Sciatic nerve (tissue), 2 donors: ENCODE results near the gene KDM1B. TPM values are rescaled to one million over a fixed set of nuclear protein-coding genes. Genes with fewer than 3 reads are reported as not detected.
"Not testable (repeated sequence)": the region's sequence is repeated elsewhere in the genome, so short reads cannot be mapped to it uniquely, and the experiment has no call there.

Experiments
- ATAC-seq: fragments of 200-7000 bp; cut with Tn5 transposase; one replicate; pipeline ENCODE4 v1.9.1; 2020; ENCODE audit warnings: mild to moderate bottlenecking, moderate library complexity
- DNase-seq: peaks from one replicate; pipeline ENCODE4 v3.0.0-alpha.2; 2020; ENCODE audit warnings: low spot score
- intact Hi-C: fragments of 100-400 bp; cut with DNase I; formaldehyde crosslinking; loops from one replicate; pipeline ENCODE4 v1.14.2; 2022
- total RNA-seq: library from RNA; stranded (reverse); fragmentation: NEBNext Ultra II Directional; extraction: Animal tissue kit (Norgen Biotek cat#: 25700); gene quantifications from one replicate; pipeline ENCODE4 v1.2.1, GENCODE V29; 2021
- donor health status: DM: no; HTN: no; CAD: no.
- donor health status: DM: no; HTN: no; CAD: no.

KDM1B gene
- total RNA-seq, 1 donor from 2014 or later = 15.8 TPM

DNA sequence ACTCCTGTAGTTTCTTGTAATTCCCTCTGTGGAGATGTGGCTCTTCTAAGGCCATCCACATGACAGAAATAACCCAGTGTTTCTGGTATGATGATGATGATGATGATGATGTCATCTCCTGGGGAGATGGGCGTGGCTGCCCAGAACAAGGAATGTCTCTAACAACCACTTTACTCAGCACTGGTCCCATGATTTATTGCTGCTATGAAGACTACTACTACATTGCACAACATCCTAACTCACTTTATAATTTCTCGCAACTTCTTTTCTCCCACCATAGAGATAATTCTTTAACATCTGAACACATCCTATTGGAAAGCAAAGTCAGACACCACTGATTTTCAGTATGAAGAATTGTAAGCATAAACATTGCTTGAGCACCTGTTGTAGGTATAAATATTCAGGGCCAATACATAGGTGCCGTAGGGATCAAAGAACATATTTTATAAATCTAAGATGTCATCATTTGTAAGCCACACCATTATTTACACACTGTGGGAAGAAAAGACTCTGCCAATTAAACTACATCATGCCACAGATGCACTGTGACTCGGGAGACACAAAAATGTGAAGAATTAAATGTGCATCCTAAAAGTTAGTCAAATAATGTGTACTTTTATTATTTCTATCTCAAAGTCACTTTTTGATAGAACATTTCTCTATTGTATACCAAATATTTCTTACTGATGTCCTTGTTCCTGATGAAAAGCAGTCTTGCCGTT, 6.8 kb upstream of the KDM1B start:
- ATAC-seq (no peak), DNase-seq (no peak)

GRCh38 chr6:18151391-18151790, 3.8 kb upstream of the KDM1B start:
- DNase-seq, ATAC-seq, intact Hi-C loops: not testable (repeated sequence)

More for the DNA sequence above, 6.8 kb upstream of the KDM1B start:
- intact Hi-C loops = no loop called here

- intact Hi-C loops = no loop called here
- no peak for ATAC-seq
Observed at GRCh38 chr6:18151801-18152200, 3.4 kb upstream of the KDM1B start.

GRCh38 chr6:18153311-18153703, 1.9 kb upstream of the KDM1B start:
- intact Hi-C loops = no loop called here
- ATAC-seq (no peak), DNase-seq (no peak)

More at GRCh38 chr6:18151801-18152200, 3.4 kb upstream of the KDM1B start:
- DNase-seq = no peak

GRCh38 chr6:18154507-18155149, 594 bp upstream of the KDM1B start, which contains the start of gene TPMT:
Gene TPMT, minus strand, starts transcription at chr6:18155077. Its CDS starts 5,950 bp downstream, at chr6:18149127.
- intact Hi-C loops = no loop called here
- no peak for DNase-seq

DNA sequence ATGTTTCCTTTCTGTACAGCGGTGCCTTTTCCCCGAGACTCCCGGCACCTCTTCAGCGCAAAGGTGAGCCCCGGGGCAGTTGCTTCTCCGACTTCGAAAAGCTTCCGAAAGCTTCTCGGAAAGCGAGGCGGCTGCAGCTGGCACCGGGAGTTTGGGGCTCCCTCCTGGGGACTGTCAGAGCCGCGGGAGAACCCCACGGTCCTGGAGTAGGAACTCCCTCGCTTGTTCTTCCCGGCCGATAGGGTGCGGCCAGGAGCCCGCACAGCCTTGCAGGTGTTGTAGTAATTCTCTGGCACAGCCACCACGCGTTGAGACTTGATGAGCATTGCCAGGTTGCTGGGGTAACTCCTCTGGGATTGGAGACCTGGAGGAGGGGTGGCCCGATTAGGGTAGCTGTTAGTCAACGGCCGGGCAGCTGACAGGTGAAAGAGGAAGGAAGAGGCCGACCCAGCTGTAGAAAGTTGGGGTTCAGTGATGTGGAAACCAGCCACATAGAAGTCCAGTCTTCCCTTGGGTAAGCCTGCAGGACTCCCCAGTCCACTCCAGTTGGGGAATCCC, 721 bp downstream of the KDM1B start:
- intact Hi-C loops = no loop called here
- DNase-seq (peak; percentile 73), ATAC-seq (peak; percentile 11)

More at GRCh38 chr6:18154507-18155149, 594 bp upstream of the KDM1B start, which contains the start of gene TPMT:
- peak; percentile 12 for ATAC-seq

DNA sequence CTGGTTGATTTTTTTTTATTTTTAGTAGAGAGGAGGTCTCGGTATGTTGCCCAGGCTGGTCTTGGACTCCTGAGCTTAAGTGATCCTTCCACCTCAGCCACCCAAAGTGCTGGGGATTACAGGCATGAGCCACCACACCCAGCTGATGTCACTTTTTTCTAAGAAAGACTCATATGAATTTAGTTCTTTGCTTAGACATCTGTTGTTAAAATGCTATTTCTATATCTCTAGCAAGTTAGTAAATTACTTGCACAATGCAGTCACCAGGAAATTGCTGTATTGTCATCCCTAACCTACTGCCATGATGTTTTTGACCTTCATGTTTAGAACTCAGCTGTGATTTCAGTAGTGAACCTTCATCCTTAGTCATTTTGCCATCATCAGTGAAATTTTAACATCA, 5.7 kb downstream of the KDM1B start:
- intact Hi-C loops = no loop called here
- DNase-seq (no peak), ATAC-seq (no peak)

- no peak for ATAC-seq
- intact Hi-C loops = no loop called here
- no peak for DNase-seq
Observed at GRCh38 chr6:18161431-18161830, 6.2 kb downstream of the KDM1B start.

- intact Hi-C loops = no loop called here
- ATAC-seq (no peak), DNase-seq (no peak)
Observed at GRCh38 chr6:18162401-18162800, 7.2 kb downstream of the KDM1B start.

- DNase-seq (no peak), ATAC-seq (no peak)
- intact Hi-C loops = no loop called here
Observed at GRCh38 chr6:18165751-18166150, 10.5 kb downstream of the KDM1B start.

DNA sequence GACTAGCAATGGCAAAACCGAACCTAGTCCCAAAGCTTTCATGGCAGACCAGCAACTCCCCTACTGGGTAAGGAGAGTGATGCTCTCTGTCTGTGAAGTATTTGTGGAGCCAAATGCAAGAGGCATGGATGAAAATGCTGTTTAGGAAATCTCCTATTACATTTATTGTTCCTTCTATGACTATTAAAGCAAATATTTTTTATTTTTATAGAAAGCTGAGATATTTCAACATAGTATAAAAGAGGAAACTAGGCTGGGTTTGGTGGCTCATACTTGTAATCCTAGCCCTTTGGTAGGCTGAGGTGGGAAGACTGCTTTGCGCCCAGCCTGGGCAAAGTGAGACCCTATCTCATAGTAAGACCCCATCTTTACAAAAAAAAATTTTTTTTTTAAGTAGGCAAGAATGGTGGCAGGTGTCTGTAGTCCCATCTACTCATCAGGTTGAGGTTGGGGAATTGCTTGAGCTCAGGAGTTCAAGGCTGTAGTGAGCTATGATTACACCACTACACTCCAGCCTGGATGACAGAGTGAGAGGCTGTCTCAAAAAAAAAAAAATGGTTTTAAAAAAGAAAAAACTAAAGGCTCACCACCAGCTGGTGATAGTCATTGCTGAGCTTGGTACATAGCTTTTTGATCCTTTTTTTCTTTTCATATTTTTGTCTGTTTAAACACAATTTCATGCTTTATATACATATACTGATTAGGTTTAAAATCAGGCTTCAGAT, 11.3 kb downstream of the KDM1B start:
- ATAC-seq = no peak
- no peak for DNase-seq
- intact Hi-C loops = no loop called here

- ATAC-seq (no peak), DNase-seq (no peak)
- intact Hi-C loops = no loop called here
Observed at GRCh38 chr6:18168264-18168663, 13.0 kb downstream of the KDM1B start.

- ATAC-seq = no peak
Observed at GRCh38 chr6:18171871-18172270, 16.6 kb downstream of the KDM1B start.

GRCh38 chr6:18176198-18176597, 21.0 kb downstream of the KDM1B start:
- intact Hi-C loops, ATAC-seq: not testable (repeated sequence)

More at GRCh38 chr6:18171871-18172270, 16.6 kb downstream of the KDM1B start:
- intact Hi-C loops = no loop called here
- DNase-seq = no peak

DNA sequence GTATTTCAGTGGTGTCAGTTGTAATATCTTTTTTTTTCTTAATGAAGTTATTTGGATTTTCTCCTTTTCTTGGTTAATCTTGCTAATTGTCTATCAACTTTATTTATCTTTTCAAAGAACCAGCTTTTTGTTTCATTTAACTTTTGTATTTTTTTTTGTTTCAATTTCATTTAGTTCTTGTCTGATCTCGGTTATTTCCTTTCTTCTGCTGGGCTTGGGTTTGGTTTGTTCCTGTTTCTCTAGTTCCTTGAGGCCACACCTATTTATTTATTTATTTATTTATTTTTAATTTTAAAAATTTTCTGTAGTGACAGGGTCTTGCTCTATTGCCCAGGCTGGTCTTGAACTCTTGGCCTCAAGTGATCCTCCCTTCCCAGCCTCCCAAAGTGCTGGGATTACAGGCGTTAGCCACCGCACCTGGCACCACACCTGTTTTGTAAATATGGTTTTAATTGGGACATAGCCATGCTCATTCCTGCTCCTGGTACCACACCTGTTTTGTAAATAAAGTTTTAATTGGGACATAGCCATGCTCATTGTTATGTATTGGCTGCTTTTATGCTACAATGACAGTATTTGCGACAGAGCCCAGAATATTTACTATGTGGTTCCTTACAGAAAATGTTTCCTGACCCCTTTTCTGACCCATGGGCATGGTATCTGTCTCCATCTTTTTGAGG, 22.2 kb downstream of the KDM1B start:
- DNase-seq = no peak
- intact Hi-C loops = no loop called here
- ATAC-seq = no peak

More at GRCh38 chr6:18176198-18176597, 21.0 kb downstream of the KDM1B start:
- not testable (repeated sequence) for DNase-seq

DNA sequence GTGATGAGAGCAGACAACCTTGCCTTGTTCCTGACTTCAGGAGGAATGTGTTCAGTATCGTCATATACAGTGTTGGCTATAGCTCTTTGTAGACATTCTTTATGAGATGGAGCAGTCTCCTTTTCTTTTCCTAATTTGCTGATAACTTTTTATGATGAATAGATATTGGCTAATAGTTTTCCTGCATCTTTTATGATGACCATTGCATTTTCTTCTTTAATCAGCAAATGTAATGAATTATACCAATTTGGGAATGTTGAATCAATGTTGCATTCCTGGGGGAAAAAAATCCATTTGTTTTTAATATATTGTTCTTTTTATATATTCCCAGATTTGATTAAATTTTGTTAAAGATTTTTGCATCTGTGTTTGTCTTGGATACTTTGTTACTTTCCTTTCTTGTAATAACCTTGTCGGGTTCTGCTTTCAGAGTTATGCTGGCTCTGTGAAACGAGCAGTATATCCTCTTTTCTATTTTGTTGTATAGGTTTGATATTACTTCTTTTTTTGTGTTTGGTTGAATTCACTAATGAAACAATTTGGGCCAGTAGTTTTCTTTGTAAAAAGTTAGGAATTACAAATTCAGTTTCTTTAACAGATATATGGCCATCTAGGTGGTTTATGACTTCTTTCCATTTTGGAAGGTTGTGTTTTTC, 23.9 kb downstream of the KDM1B start:
- intact Hi-C loops = no loop called here
- DNase-seq = no peak
- ATAC-seq = no peak

- ATAC-seq = peak; percentile 62
- no peak for DNase-seq
- intact Hi-C loops = no loop called here
Observed at GRCh38 chr6:18179770-18180356, 24.6 kb downstream of the KDM1B start.

DNA sequence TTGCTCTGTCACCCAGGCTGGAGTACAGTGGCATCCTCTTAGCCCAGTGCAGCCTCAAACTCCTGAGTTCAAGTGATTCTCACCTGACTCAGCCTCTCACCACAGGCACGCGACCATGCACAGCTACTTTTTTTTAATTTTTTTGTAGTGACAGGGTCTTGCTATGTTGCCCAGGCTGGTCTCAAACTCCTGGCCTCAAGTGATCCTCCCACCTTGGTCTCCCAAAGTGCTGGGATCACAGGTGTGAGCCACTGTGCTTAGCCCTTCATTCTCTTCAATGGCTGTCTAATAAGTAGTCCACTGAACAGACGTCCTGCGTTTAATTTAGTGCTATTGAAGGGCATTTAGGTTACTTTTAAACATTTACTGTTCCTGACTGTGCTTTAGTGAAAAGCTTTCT, 27.3 kb downstream of the KDM1B start:
- intact Hi-C loops = no loop called here
- ATAC-seq = no peak
- no peak for DNase-seq
